Left hindlimb (tissue), 1 donor: ENCODE data around the gene ZHX3.

ENCODE experiments used
- DNase-seq: peaks from one replicate; pipeline ENCODE4 v3.0.0-alpha.2; 2018

Gene ZHX3

GRCh38 chr20:41219824-41220223, 97.7 kb downstream of the ZHX3 start:
- DNase-seq, result no peak

- no peak for DNase-seq
These were observed 99.1 kb downstream of the ZHX3 start for GRCh38 chr20:41218466-41218865.

- DNase-seq, result no peak
These were observed 100.1 kb downstream of the ZHX3 start for GRCh38 chr20:41217422-41217821.

GRCh38 chr20:41214666-41215065, 102.9 kb downstream of the ZHX3 start:
- DNase-seq, result no peak

GRCh38 chr20:41214202-41214601, 103.3 kb downstream of the ZHX3 start:
- DNase-seq, result no peak

- no peak for DNase-seq
These were observed 104.2 kb downstream of the ZHX3 start for GRCh38 chr20:41213150-41213820.

GRCh38 chr20:41205313-41205712, 112.2 kb downstream of the ZHX3 start:
- no peak for DNase-seq

- no peak for DNase-seq
These were observed 112.9 kb downstream of the ZHX3 start for GRCh38 chr20:41204304-41205265.

GRCh38 chr20:41203660-41204059, 113.9 kb downstream of the ZHX3 start:
- no peak for DNase-seq

- DNase-seq, result no peak
These were observed 115.1 kb downstream of the ZHX3 start for GRCh38 chr20:41202426-41202825.

GRCh38 chr20:41201760-41202159, 115.8 kb downstream of the ZHX3 start:
- DNase-seq, result no peak

GRCh38 chr20:41200446-41201202, 116.9 kb downstream of the ZHX3 start:
- no peak for DNase-seq

GRCh38 chr20:41198443-41198842, 119.1 kb downstream of the ZHX3 start:
- no peak for DNase-seq

GRCh38 chr20:41196653-41197225, 120.8 kb downstream of the ZHX3 start:
- DNase-seq, result no peak

- no peak for DNase-seq
These were observed 125.0 kb downstream of the ZHX3 start for GRCh38 chr20:41192575-41192974.

GRCh38 chr20:41191562-41192500, 125.7 kb downstream of the ZHX3 start:
- no peak for DNase-seq

GRCh38 chr20:41187668-41188067, 129.9 kb downstream of the ZHX3 start:
- no peak for DNase-seq

- DNase-seq, result no peak
These were observed 132.3 kb downstream of the ZHX3 start for GRCh38 chr20:41185013-41185757.

- no peak for DNase-seq
These were observed 133.7 kb downstream of the ZHX3 start for GRCh38 chr20:41183831-41184230.

- DNase-seq, result no peak
These were observed 134.1 kb downstream of the ZHX3 start for GRCh38 chr20:41183391-41183790.
